MCF 10A (cell line): Measurements from ENCODE around the gene UBAC2. TPM values are rescaled to one million over a fixed set of nuclear protein-coding genes. Genes with fewer than 3 reads are reported as not detected.

Experiments used
- BruUV-seq: library from RNA; stranded (reverse); fragments of 400-500 nt; replicated peaks from 2 replicates; lab custom pipeline; 2021; lab: Mats Ljungman, UMichigan
- CTCF ChIA-PET: fragments of 300-600 bp; sonication (Branson Sonifier 250); formaldehyde crosslinking; extraction: SDS; loops from one replicate; lab custom pipeline; 2021; ENCODE audit warnings: antibody characterized with exemption, inconsistent platforms; lab: Yijun Ruan, JAX
- POLR2A ChIA-PET: fragments of 300-600, 350-650 bp; sonication (Branson Sonifier 250); formaldehyde crosslinking; extraction: SDS; loops from one replicate; lab custom pipeline; 2020; ENCODE audit warnings: antibody characterized with exemption, inconsistent platforms; lab: Yijun Ruan, JAX
- DNase-seq: peaks from one replicate; pipeline ENCODE4 v3.0.0-alpha.2; 2018; ENCODE audit not compliant: unreplicated experiment
- H3K27ac Mint-ChIP-seq: one replicate; pipeline ENCODE4 v1.8.0; 2022; ENCODE audit warnings: mild to moderate bottlenecking, low read depth, mixed read lengths; ENCODE audit not compliant: unreplicated experiment
- H3K27me3 Mint-ChIP-seq: one replicate; pipeline ENCODE4 v1.8.0; 2022; ENCODE audit warnings: mixed read lengths; ENCODE audit not compliant: insufficient read depth, unreplicated experiment
- H3K36me3 Mint-ChIP-seq: one replicate; pipeline ENCODE4 v1.8.0; 2022; ENCODE audit warnings: mild to moderate bottlenecking, moderate library complexity, mixed read lengths; ENCODE audit not compliant: insufficient read depth, unreplicated experiment
- H3K4me1 Mint-ChIP-seq: one replicate; pipeline ENCODE4 v1.8.0; 2022; ENCODE audit warnings: mixed read lengths; ENCODE audit not compliant: insufficient read depth, unreplicated experiment
- H3K4me3 Mint-ChIP-seq: one replicate; pipeline ENCODE4 v1.8.0; 2022; ENCODE audit warnings: mild to moderate bottlenecking, moderate library complexity, mixed read lengths; ENCODE audit not compliant: unreplicated experiment
- H3K9me3 Mint-ChIP-seq: one replicate; pipeline ENCODE4 v1.8.0; 2022; ENCODE audit warnings: mixed read lengths; ENCODE audit not compliant: unreplicated experiment
- intact Hi-C: fragments of 100-400 bp; cut with micrococcal nuclease; formaldehyde crosslinking; loops from 2 replicates; pipeline ENCODE4 v1.14.1; 2022
- total RNA-seq: library from RNA; stranded (reverse); gene quantifications from 2 replicates; pipeline ENCODE4 v1.2.3, GENCODE V29; 2022
- TF ChIP-seq, protein P1 (sequence below): fragments of 200-600 bp; IDR thresholded peaks from one replicate; pipeline ENCODE4 v1.8.0; 2022; ENCODE audit warnings: antibody characterized with exemption, mild to moderate bottlenecking; ENCODE audit not compliant: unreplicated experiment

Gene UBAC2
- total RNA-seq, 1 experiment from 2014 or later, result 74.7 TPM

DNA sequence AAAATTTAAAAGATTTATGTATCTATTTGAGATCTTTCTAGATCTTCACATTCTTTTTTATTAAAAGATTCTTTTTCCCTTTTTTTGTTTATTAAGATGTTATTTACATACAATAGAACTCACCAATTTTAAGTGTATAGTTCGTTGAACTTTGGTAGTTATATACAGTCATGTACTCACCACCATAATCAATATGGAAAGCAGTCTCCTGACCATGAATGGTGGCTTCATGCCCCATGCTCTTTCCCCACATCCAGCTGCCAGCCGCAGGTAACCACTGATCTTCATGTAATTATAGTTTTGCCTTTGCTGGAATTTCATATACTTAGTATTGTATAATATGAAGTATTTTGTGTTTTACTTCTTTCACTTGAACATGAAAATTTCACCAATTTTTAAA, 127.1 kb downstream of the UBAC2 start:
- intact Hi-C loops, result no loop called here
- Mint-ChIP-seq H3K4me1 (peaks cover 22% of the 10 kb centered on the region), H3K36me3 (peaks cover 44% of the 10 kb centered on the region), H3K9me3 (no peaks in the 10 kb centered on the region), H3K27me3 (no peaks in the 10 kb centered on the region), H3K4me3 (no peak overlapping the region), H3K27ac (no peak overlapping the region)
- DNase-seq, result no peak
- CTCF ChIA-PET, result interaction anchor here (0.8 kb wide), 1 partner anchor 108 kb away, joined by 4 read pairs; no protein-coding TSS in a partner anchor
- BruUV-seq, result no TSS peak
- TF ChIP-seq, protein P1, sequence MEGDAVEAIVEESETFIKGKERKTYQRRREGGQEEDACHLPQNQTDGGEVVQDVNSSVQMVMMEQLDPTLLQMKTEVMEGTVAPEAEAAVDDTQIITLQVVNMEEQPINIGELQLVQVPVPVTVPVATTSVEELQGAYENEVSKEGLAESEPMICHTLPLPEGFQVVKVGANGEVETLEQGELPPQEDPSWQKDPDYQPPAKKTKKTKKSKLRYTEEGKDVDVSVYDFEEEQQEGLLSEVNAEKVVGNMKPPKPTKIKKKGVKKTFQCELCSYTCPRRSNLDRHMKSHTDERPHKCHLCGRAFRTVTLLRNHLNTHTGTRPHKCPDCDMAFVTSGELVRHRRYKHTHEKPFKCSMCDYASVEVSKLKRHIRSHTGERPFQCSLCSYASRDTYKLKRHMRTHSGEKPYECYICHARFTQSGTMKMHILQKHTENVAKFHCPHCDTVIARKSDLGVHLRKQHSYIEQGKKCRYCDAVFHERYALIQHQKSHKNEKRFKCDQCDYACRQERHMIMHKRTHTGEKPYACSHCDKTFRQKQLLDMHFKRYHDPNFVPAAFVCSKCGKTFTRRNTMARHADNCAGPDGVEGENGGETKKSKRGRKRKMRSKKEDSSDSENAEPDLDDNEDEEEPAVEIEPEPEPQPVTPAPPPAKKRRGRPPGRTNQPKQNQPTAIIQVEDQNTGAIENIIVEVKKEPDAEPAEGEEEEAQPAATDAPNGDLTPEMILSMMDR, result no peak
- POLR2A ChIA-PET, result interaction anchor here (1.3 kb wide), 1 partner anchor 8 kb away, joined by 3 read pairs; no protein-coding TSS in a partner anchor

DNA sequence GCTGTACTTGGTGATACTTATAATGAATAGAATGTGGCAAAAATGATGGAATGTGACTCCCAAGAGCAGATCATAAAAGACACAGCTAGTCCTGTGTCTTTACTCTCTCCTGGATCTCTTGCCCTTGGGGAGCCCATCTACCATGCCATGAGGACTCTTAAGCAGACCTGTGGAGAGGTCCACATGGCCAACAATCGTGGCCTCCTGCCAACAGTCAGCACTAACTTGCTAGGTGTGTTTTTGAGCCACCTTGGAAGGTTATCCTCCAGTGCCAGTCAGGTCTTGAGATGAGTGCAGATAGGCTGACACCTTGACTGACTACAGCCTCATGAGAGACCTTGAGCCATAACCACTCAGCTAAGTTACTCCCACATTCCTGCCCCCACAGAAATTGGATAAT, 128.8 kb downstream of the UBAC2 start:
- CTCF ChIA-PET, result no interaction called here
- no peak for DNase-seq
- Mint-ChIP-seq H3K27me3 (no peaks in the 10 kb centered on the region), H3K27ac (no peak overlapping the region), H3K4me1 (peaks cover 10% of the 10 kb centered on the region), H3K36me3 (peaks cover 45% of the 10 kb centered on the region), H3K4me3 (no peak overlapping the region), H3K9me3 (no peaks in the 10 kb centered on the region)
- BruUV-seq, result no TSS peak
- POLR2A ChIA-PET, result no interaction called here
- intact Hi-C loops, result no loop called here
- TF ChIP-seq, protein P1, result no peak

DNA sequence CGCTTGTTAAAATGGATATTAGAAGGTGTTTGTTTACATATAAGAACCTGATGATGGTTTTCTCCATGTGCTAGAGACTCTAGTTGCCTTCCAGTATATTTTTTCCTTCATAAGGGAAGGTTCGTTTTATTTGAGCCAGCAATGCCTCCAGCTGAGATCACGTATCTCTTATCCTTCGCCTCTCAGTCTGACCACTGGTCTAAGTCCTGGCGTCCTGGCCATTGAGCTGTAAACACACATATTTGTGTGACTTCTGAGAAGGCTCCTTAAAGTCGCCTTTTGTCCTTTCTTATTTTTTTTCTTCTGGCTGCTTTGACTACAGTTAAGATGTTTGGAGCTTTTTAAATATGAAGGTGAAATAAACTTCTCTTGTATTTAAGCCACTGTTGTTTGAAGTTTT, 130.3 kb downstream of the UBAC2 start:
- CTCF ChIA-PET, result interaction anchor here (0.6 to 0.7 kb wide), 4 partner anchors 13 to 1015 kb away, joined by 3 to 5 read pairs (median 4); no protein-coding TSS in a partner anchor
- no TSS peak for BruUV-seq
- no peaks in the 10 kb centered on the region for H3K27me3 Mint-ChIP-seq
- POLR2A ChIA-PET, result interaction anchor here (1.7 kb wide), 1 partner anchor 9 kb away, joined by 6 read pairs; no protein-coding TSS in a partner anchor
- TF ChIP-seq, protein P1, result no peak
- H3K27ac Mint-ChIP-seq, result no peak overlapping the region
- H3K36me3 Mint-ChIP-seq, result peaks cover 45% of the 10 kb centered on the region
- H3K9me3 Mint-ChIP-seq, result no peaks in the 10 kb centered on the region
- no peak for DNase-seq
- intact Hi-C loops, result no loop called here
- H3K4me3 Mint-ChIP-seq, result no peak overlapping the region
- peaks cover 10% of the 10 kb centered on the region for H3K4me1 Mint-ChIP-seq

DNA sequence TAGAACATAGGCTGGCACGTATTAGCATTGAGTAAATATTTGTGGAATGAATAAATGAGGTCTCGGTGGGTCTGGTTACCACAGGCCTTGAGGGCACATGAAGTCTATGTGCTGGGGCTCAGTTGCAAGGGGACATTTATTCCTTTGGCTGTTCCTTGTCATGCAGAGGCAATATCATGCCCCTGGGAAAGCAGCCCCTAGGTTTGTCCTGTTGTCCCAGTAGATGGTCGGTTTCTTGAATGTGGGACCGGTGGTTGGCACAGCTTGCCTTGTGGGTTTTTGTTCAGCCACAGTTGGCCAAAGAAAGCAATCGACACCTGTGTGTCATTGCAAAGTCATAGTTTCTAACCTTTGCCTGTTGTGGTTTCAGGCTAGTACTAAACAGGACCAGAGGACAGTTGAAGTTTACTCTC, 131.2 kb downstream of the UBAC2 start:
- BruUV-seq, result no TSS peak
- Mint-ChIP-seq H3K9me3 (no peaks in the 10 kb centered on the region), H3K4me1 (peaks cover 10% of the 10 kb centered on the region), H3K27ac (no peak overlapping the region), H3K4me3 (no peak overlapping the region), H3K27me3 (no peaks in the 10 kb centered on the region), H3K36me3 (peaks cover 46% of the 10 kb centered on the region)
- ChIA-PET CTCF (interaction anchor here (0.6 kb wide), 1 partner anchor 105 kb away, joined by 4 read pairs; no protein-coding TSS in a partner anchor), POLR2A (no interaction called here)
- DNase-seq, result peak; percentile 55
- intact Hi-C loops, result no loop called here
- TF ChIP-seq, protein P1, result no peak
